ENCODE data around the gene PLCXD1.

PLCXD1 gene

DNA sequence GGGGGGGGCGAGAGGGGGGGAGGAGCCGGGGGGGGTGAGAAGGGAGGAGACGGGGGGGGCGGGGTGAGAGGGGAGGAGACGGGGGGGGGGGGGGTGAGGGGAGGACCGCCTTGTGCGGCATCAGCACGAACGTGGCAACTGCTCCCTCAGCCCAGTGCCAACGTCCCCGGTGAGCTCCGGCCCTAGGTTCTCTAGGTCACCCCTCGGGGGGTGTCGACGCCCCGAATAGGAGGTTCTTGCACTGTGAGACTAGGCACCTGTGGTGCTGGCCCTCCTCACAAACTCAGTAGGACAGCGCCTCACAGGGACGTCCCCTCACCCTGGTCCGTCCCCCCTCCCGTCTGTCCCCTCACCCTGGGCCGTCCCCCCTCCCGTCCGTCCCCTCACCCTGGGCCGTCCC lies 58.9 kb downstream of the PLCXD1 start:
- in situ Hi-C loops (cut with MboI; ENCODE audit: low pct_unique_long_range_greater_than_20kb, low sequenced_read_pairs, unreplicated experiment), result no loop called here
- TF ChIP-seq, protein P1, sequence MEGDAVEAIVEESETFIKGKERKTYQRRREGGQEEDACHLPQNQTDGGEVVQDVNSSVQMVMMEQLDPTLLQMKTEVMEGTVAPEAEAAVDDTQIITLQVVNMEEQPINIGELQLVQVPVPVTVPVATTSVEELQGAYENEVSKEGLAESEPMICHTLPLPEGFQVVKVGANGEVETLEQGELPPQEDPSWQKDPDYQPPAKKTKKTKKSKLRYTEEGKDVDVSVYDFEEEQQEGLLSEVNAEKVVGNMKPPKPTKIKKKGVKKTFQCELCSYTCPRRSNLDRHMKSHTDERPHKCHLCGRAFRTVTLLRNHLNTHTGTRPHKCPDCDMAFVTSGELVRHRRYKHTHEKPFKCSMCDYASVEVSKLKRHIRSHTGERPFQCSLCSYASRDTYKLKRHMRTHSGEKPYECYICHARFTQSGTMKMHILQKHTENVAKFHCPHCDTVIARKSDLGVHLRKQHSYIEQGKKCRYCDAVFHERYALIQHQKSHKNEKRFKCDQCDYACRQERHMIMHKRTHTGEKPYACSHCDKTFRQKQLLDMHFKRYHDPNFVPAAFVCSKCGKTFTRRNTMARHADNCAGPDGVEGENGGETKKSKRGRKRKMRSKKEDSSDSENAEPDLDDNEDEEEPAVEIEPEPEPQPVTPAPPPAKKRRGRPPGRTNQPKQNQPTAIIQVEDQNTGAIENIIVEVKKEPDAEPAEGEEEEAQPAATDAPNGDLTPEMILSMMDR (IDR thresholded peaks at IDR 0.05; ENCODE audit: extremely low read depth, insufficient read depth, missing control alignments), result no peak
- no peak for DNase-seq (ENCODE audit: low spot score)

DNA sequence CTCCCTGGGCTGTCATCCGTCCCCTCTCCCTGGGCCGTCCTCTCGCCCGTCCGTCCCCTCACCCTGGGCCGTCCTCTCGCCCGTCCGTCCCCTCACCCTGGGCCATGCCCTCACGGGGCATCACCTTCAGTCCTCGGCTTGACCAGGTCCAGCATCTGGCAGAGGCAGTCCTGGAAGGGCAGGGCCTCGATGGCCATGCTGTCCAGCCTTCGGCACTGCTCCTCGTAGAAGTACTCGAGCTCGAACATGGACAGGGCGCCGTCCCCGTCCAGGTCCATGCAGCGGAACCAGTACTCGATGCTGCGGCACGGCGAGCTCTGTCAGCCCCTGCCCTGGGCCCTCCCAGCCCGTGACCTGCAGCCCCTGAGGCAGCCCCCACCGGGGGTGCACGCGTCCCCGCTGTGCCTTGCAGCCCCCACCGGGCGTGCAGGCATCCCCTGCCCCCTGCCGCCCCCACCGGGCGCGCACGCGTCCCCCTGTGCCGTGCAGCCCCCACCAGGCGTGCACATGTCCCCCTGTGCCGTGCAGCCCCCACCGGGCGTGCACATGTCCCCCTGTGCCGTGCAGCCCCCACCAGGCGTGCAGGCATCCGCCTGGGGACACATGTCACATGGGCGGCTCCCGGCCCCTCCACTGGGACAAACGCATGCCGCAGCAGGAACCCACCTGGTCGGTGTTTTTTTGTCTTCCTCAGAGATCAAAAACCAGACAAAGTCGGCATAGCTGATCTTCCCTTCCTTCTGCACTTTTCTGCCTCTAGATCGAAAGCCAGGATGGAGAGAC lies 59.7 kb downstream of the PLCXD1 start:
- TF ChIP-seq, protein P1 (IDR thresholded peaks at IDR 0.05; ENCODE audit: extremely low read depth, insufficient read depth, missing control alignments), result no peak
- in situ Hi-C loops (cut with MboI; ENCODE audit: low pct_unique_long_range_greater_than_20kb, low sequenced_read_pairs, unreplicated experiment), result no loop called here

DNA sequence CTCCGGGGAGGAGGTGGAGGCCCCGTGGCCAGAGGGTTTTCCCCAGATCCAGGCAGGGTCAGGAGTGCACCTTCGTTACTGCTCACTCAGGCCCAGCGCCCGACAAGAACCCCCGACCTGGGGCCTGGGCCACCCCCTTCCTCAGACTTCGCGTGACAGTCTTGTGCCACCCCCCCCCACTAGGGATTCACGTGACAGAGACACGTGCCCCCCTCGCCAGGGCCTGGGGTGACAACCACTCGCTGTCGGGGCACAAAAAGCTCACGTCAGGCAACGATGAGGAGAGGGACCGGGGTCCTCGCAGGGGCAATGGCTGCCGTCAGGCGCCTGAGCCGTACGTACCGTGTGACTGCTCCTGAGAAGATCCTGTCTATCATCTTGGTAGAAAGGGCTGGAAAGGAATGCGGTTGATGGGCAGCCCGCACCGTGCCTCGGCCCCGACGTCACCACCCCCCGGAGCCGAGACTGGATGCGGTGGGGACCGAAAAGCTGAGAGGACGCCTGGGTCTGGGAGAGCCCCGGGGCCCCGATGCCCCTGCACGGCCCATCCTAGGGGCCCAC lies 60.4 kb downstream of the PLCXD1 start:
- no peak for DNase-seq (ENCODE audit: low spot score)
- in situ Hi-C loops (cut with MboI; ENCODE audit: low pct_unique_long_range_greater_than_20kb, low sequenced_read_pairs, unreplicated experiment), result no loop called here

More for the DNA sequence above, 59.7 kb downstream of the PLCXD1 start:
- no peak for DNase-seq (ENCODE audit: low spot score)

DNA sequence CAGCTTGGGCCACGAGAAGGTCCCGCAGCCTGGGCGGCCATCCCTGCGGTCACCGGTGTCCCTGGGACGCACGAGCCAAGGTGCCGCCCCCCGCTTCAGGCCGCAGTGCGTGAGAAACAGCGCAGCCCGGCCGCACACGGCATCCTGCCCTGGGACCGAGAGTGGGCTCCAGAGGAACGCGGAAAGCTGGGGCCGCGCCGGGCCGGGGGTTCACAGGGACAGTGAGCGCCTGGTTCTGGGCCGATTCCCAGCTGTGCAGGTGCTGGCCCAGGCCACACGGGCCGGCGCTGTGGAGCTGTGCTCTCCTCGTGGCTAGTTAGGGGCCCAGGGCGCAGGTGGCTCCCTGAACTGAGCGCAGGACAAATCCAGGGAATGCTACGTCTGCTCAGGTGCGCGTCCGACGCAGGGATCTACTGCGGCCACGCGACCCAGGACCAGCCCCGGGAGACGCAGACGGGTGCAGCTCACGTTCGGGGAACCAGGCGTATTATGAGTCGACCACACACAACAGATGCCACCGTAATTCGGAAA lies 63.3 kb downstream of the PLCXD1 start:
- TF ChIP-seq, protein P1 (IDR thresholded peaks at IDR 0.05; ENCODE audit: extremely low read depth, insufficient read depth, missing control alignments), result no peak
- in situ Hi-C loops (cut with MboI; ENCODE audit: low pct_unique_long_range_greater_than_20kb, low sequenced_read_pairs, unreplicated experiment), result no loop called here

More for the DNA sequence above, 60.4 kb downstream of the PLCXD1 start:
- TF ChIP-seq, protein P1 (IDR thresholded peaks at IDR 0.05; ENCODE audit: extremely low read depth, insufficient read depth, missing control alignments), result no peak

DNA sequence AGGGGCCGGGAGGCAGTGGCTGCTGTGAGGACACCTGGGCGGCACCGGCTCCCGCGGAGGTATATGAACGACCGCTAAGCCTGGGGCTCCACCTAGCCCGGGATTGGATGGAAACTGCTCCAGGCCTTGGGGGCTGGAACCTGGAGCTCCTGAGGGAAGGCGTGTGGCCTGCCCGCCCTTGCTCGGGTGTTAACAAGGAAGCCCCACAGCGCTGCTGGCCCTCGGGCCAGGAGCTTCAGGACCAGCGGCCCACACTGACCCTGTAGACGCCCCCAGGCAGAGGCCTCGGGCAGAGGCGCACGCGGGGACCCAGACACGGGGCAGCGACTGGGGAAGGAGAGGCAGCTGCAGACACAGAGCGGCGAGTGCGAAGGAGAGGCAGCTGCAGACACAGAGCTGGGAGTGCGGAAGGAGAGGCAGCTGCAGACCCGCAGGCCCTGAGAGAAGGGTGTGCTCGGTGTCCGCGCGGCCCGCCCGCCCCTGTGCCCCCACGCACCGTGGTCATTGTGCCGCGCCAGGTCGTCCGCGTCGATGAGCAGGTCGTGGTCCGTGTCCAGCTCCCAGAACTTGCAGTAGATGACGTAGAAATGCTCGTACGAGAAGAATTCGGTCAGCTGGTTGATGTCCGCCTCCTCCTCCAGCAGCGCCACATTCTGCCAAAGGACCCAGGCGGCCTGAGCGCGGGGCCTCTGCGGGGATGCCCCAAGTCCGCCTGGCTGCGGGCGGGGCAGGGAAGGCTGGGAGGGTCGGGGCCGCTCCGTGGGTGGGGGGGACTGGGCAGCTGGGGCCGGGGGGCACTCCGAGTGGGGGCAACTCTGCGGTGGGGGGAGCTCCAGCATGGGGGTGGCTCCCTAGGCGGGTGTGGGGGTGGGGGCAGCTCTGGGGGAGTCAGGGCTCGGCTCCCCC lies 64.1 kb downstream of the PLCXD1 start:
- TF ChIP-seq, protein P1 (IDR thresholded peaks at IDR 0.05; ENCODE audit: extremely low read depth, insufficient read depth, missing control alignments), result no peak
- in situ Hi-C loops (cut with MboI; ENCODE audit: low pct_unique_long_range_greater_than_20kb, low sequenced_read_pairs, unreplicated experiment), result no loop called here
- DNase-seq (ENCODE audit: low spot score), result no peak

More for the DNA sequence above, 63.3 kb downstream of the PLCXD1 start:
- DNase-seq (ENCODE audit: low spot score), result no peak
